ENCODE results near the gene AP2S1. TPM values are rescaled to one million over a fixed set of nuclear protein-coding genes. Genes with fewer than 3 reads are reported as not detected.
A peak's percentile ranks its signal among the peaks of the same experiment; 100 is the strongest.

AP2S1 gene
- total RNA-seq, 1 experiment from 2014 or later = 330 TPM

- H3K4me2 ChIP-seq (ENCODE audit: low read length) = no peak overlapping the region
- DNase-seq = no peak
- TF ChIP-seq EZH2 (IDR thresholded peaks at IDR 0.05; ENCODE audit: low read length, unreplicated experiment) = no peak
- TF ChIP-seq EZH2phosphoT487 (IDR thresholded peaks at IDR 0.05; ENCODE audit: borderline replicate concordance, low read length) = no peak
- no peak for TF ChIP-seq CTCF (conservative IDR thresholded peaks at IDR 0.05; ENCODE audit: low read depth, low read length)
- H3K27me3 ChIP-seq (ENCODE audit: low read length) = no peaks in the 10 kb centered on the region
- H3K36me3 ChIP-seq (ENCODE audit: low read depth, low read length) = no peaks in the 10 kb centered on the region
- H3K4me3 ChIP-seq (ENCODE audit: low read length) = no peak overlapping the region
- intact Hi-C loops (cut with micrococcal nuclease) = loop anchor here (5.0 kb wide), 1 partner anchor 35 kb away; no protein-coding TSS in a partner anchor
- H2AFZ ChIP-seq (ENCODE audit: low read length) = no peak overlapping the region
- ATAC-seq = no peak
- no peak overlapping the region for H3K9ac ChIP-seq (ENCODE audit: low read length)
- no peaks in the 10 kb centered on the region for H4K20me1 ChIP-seq (ENCODE audit: low read length)
- ChIA-PET POLR2A (ENCODE audit: unreplicated experiment) (interaction anchor here (0.6 kb wide), 1 partner anchor 318 kb away, joined by 21 read pairs; no protein-coding TSS in a partner anchor), CTCF (no interaction called here)
- no TSS peak for BruUV-seq (replicated peaks)
- H3F3A ChIP-seq (ENCODE audit: low read length, unreplicated experiment) = no peaks in the 10 kb centered on the region
- H3K4me1 ChIP-seq (ENCODE audit: insufficient read depth, low read length) = peaks cover 24% of the 10 kb centered on the region
- no peaks in the 10 kb centered on the region for H3K9me2 ChIP-seq (replicated peaks; ENCODE audit: low read length)
- H3K27ac ChIP-seq (ENCODE audit: low read length) = no peak overlapping the region
- peaks cover 88% of the 10 kb centered on the region for H3K79me2 ChIP-seq (ENCODE audit: low read length)
- H3K9me3 ChIP-seq (ENCODE audit: low read length) = no peaks in the 10 kb centered on the region
Measured at GRCh38 chr19:46892252-46893179, 41.9 kb upstream of the AP2S1 start.

- no TSS peak for BruUV-seq (replicated peaks)
- ChIA-PET CTCF (interaction anchor here (0.6 kb wide), 1 partner anchor 24 kb away, joined by 3 read pairs; no protein-coding TSS in a partner anchor), POLR2A (ENCODE audit: unreplicated experiment) (interaction anchor here (0.6 kb wide), 1 partner anchor 11 kb away, joined by 4 read pairs; no protein-coding TSS in a partner anchor)
- Histone ChIP-seq H3K9me2 (replicated peaks; ENCODE audit: low read length) (no peaks in the 10 kb centered on the region), H3F3A (ENCODE audit: low read length, unreplicated experiment) (no peaks in the 10 kb centered on the region), H2AFZ (ENCODE audit: low read length) (no peak overlapping the region), H3K4me3 (ENCODE audit: low read length) (no peak overlapping the region; the same call in 1 of the 2 replicates), H3K9ac (ENCODE audit: low read length) (no peak overlapping the region), H3K9me3 (ENCODE audit: low read length) (no peaks in the 10 kb centered on the region), H3K27me3 (ENCODE audit: low read length) (no peaks in the 10 kb centered on the region), H3K79me2 (ENCODE audit: low read length) (peaks cover 82% of the 10 kb centered on the region), H3K27ac (ENCODE audit: low read length) (peak overlapping the region; percentile 79), H3K36me3 (ENCODE audit: low read depth, low read length) (no peaks in the 10 kb centered on the region), H3K4me1 (ENCODE audit: insufficient read depth, low read length) (peaks cover 40% of the 10 kb centered on the region), H4K20me1 (ENCODE audit: low read length) (no peaks in the 10 kb centered on the region), H3K4me2 (ENCODE audit: low read length) (peak overlapping the region; percentile 50)
- DNase-seq (peak; percentile 92), ATAC-seq (peak; percentile 93)
- TF ChIP-seq EZH2 (IDR thresholded peaks at IDR 0.05; ENCODE audit: low read length, unreplicated experiment) = no peak
- TF ChIP-seq CTCF (conservative IDR thresholded peaks at IDR 0.05; ENCODE audit: low read depth, low read length) = no peak
- no peak for TF ChIP-seq EZH2phosphoT487 (IDR thresholded peaks at IDR 0.05; ENCODE audit: borderline replicate concordance, low read length)
- intact Hi-C loops (cut with micrococcal nuclease) = loop anchor here (1.0 to 5.0 kb wide), 4 partner anchors 12 to 34 kb away; no protein-coding TSS in a partner anchor
Measured at GRCh38 chr19:46890423-46891170, 40.0 kb upstream of the AP2S1 start.
